Hepatocyte (in vitro differentiated cells): Measurements from ENCODE around the gene COL5A1. TPM values are rescaled to one million over a fixed set of nuclear protein-coding genes. Genes with fewer than 3 reads are reported as not detected.

ENCODE experiments used
- DNase-seq: peaks from one replicate; pipeline ENCODE4 v3.0.0-alpha.2; 2016; ENCODE audit warnings: low spot score
- H2AFZ ChIP-seq: fragments of 200-600 bp; sonication (generic); 2 replicates; pipeline ENCODE4 v1.6.0; 2016; ENCODE audit warnings: antibody characterized with exemption, mild to moderate bottlenecking
- H3K27ac ChIP-seq: fragments of 200-600 bp; sonication (generic); 2 replicates; pipeline ENCODE4 v1.5.1; 2016; ENCODE audit warnings: mild to moderate bottlenecking
- H3K27me3 ChIP-seq: fragments of 200-600 bp; sonication (generic); 2 replicates; pipeline ENCODE4 v1.6.1; 2016
- H3K36me3 ChIP-seq: fragments of 200-600 bp; sonication (generic); replicated peaks from 2 replicates; pipeline ENCODE4 v1.5.1; 2016; ENCODE audit warnings: low read depth; ENCODE audit not compliant: insufficient read depth
- H3K4me1 ChIP-seq: fragments of 200-600 bp; sonication (generic); 2 replicates; pipeline ENCODE4 v1.5.1; 2016; ENCODE audit warnings: mild to moderate bottlenecking, moderate library complexity; ENCODE audit not compliant: insufficient read depth
- H3K4me2 ChIP-seq: fragments of 200-600 bp; sonication (generic); 2 replicates; pipeline ENCODE4 v1.6.0; 2016
- H3K4me3 ChIP-seq: fragments of 200-600 bp; sonication (generic); 2 replicates; pipeline ENCODE4 v1.5.1; 2016; ENCODE audit warnings: mild to moderate bottlenecking
- H3K79me2 ChIP-seq: fragments of 200-600 bp; sonication (generic); 2 replicates; pipeline ENCODE4 v1.6.0; 2017; ENCODE audit warnings: mild to moderate bottlenecking
- H3K9me2 ChIP-seq: fragments of 200-600 bp; sonication (generic); replicated peaks from 2 replicates; pipeline ENCODE4 v1.6.0; 2017; ENCODE audit warnings: mild to moderate bottlenecking; ENCODE audit not compliant: insufficient read depth
- H3K9me3 ChIP-seq: fragments of 200-600 bp; sonication (generic); 2 replicates; pipeline ENCODE4 v1.5.1; 2016; ENCODE audit warnings: low read depth, mild to moderate bottlenecking
- H4K20me1 ChIP-seq: fragments of 200-600 bp; sonication (generic); 2 replicates; pipeline ENCODE4 v1.6.0; 2016; ENCODE audit warnings: mild to moderate bottlenecking; ENCODE audit not compliant: insufficient read depth, poor library complexity, severe bottlenecking
- CTCF ChIP-seq: fragments of 200-600 bp; sonication (generic); IDR thresholded peaks from 2 replicates; pipeline ENCODE4 v1.5.1; 2016; ENCODE audit warnings: antibody characterized with exemption, mild to moderate bottlenecking; ENCODE audit not compliant: poor library complexity
- EZH2 ChIP-seq: fragments of 200-600 bp; sonication (generic); IDR thresholded peaks from 2 replicates; pipeline ENCODE4 v1.6.1; 2016; ENCODE audit warnings: antibody characterized with exemption, mild to moderate bottlenecking, borderline replicate concordance
- EZH2phosphoT487 ChIP-seq: fragments of 200-600 bp; sonication (generic); IDR thresholded peaks from one replicate; pipeline ENCODE4 v1.6.1; 2018; ENCODE audit warnings: antibody characterized with exemption, mild to moderate bottlenecking, low read depth, moderate library complexity; ENCODE audit not compliant: unreplicated experiment, severe bottlenecking
- WGBS: methylation state at CpG from one replicate; pipeline ENCODE4 v1.1.6; 2016; ENCODE audit warnings: low lambda C conversion rate; ENCODE audit errors: missing lambda C conversion rate; 5-methylcytosine and 5-hydroxymethylcytosine counted together
- polyA plus RNA-seq: library from polyadenylated mRNA; unstranded; fragments of >200 nt; fragmentation: Nextera tagmentation; extraction: Ambion mirVana; gene quantifications from 2 replicates; pipeline ENCODE4 v1.2.1, GENCODE V29; 2016
- total RNA-seq: library from RNA; depleted of rRNA; stranded (reverse); fragments of >200 nt; gene quantifications from 2 replicates; pipeline ENCODE4 v1.2.3, GENCODE V29; 2014

COL5A1 gene
- total and polyA plus RNA-seq, 2 experiments from 2014 or later: 342 to 347 TPM

- Histone ChIP-seq H3K27me3 (no peaks in the 10 kb centered on the region), H3K79me2 (peaks cover 9% of the 10 kb centered on the region), H3K36me3 (no peaks in the 10 kb centered on the region), H3K4me1 (peaks cover 14% of the 10 kb centered on the region), H3K9me2 (no peaks in the 10 kb centered on the region), H3K4me2 (no peak overlapping the region), H2AFZ (no peak overlapping the region), H3K27ac (no peak overlapping the region), H3K9me3 (no peaks in the 10 kb centered on the region), H4K20me1 (peaks cover 46% of the 10 kb centered on the region), H3K4me3 (no peak overlapping the region)
- no peak for DNase-seq
- WGBS: 97% methylated on average over 28 of the region's 28 CpGs
- TF ChIP-seq EZH2phosphoT487 (no peak), EZH2 (no peak), CTCF (no peak)
These were observed 87.3 kb downstream of the COL5A1 start for GRCh38 chr9:134728801-134729495.

DNA sequence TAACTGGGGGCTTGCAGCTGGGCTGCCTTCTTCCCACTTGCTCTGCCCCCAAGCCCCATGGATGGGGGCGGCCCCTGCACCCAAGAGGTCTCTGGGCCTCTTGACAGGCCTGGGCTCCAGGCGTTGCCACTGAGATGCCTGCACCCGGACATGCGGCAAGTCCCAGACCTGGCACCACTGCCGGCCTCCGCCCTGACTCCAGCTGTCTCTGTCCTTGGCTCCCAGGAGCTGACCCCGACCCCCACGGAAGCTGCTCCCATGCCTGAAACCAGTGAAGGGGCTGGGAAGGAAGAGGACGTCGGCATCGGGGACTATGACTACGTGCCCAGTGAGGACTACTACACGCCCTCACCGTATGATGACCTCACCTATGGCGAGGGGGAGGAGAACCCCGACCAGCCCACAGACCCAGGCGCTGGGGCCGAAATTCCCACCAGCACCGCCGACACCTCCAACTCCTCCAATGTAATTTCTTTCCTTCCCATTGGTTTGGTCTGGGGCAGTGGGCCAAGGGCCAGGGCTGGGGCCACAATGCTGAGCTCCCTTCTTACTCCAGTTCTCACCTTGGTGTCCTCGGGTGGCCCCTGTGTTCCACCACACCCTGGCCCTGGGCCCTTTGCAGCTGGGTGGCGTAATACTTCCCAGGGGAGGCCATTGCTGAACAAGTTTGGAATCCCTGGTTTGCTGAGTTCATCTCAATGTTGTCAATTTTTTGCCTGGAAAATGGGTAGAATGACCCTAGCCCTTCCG lies 88.6 kb downstream of the COL5A1 start:
- 94% methylated on average over 23 of the region's 23 CpGs for whole genome bisulfite sequencing
- Histone ChIP-seq H4K20me1 (peaks cover 37% of the 10 kb centered on the region), H3K36me3 (no peaks in the 10 kb centered on the region), H3K79me2 (peaks cover 5% of the 10 kb centered on the region), H3K9me3 (no peaks in the 10 kb centered on the region), H2AFZ (no peak overlapping the region), H3K9me2 (no peaks in the 10 kb centered on the region), H3K4me3 (no peak overlapping the region), H3K4me1 (peaks cover 27% of the 10 kb centered on the region), H3K27me3 (no peaks in the 10 kb centered on the region), H3K27ac (no peak overlapping the region), H3K4me2 (no peak overlapping the region)
- no peak for DNase-seq
- TF ChIP-seq EZH2phosphoT487: no peak
- TF ChIP-seq EZH2: no peak
- no peak for TF ChIP-seq CTCF

DNA sequence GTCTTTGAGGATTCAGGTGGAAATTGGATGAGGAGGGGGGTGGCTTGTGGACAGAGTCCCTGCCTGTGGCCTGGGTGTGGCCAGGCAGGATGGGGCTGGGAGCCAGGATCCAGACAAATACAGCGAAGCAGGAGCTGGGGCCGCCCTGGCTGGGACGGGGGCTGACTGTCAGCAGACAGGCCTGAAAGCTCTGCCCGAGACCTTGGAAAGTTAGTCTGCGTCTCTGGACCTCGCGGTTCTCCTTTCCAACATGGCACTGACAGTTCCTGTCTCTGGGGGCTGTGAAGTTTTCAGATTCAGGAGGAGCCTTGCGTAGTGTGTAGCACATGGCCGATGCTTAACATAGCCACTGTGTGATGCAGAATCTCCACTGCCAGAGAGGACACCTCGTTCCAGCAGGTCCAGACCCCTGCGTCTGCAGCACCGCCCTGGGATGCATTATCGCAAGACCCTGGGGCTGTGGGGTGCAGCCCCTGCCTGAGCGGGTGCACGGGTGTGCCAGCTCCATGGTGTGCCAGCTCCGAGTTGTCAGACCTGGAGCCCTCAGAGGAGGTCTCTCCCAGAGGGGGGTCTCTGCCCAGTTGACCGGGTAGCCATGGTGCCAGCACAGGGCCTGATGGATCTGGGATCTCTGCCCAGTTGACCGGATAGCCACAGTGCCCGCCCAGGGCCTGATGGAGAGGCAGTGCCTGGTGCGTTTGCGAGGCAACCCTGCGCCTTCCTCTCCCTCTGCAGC lies 89.3 kb downstream of the COL5A1 start:
- WGBS: 94% methylated on average over 22 of the region's 22 CpGs
- no peaks in the 10 kb centered on the region for H3K79me2 ChIP-seq
- no peak overlapping the region for H3K4me2 ChIP-seq
- H3K4me3 ChIP-seq: no peak overlapping the region
- H3K9me2 ChIP-seq: no peaks in the 10 kb centered on the region
- H3K27ac ChIP-seq: no peak overlapping the region
- H4K20me1 ChIP-seq: peaks cover 30% of the 10 kb centered on the region
- no peaks in the 10 kb centered on the region for H3K27me3 ChIP-seq
- no peak for DNase-seq
- peaks cover 31% of the 10 kb centered on the region for H3K4me1 ChIP-seq
- no peak overlapping the region for H2AFZ ChIP-seq
- no peaks in the 10 kb centered on the region for H3K9me3 ChIP-seq
- no peak for TF ChIP-seq EZH2phosphoT487
- no peak for TF ChIP-seq EZH2
- no peak for TF ChIP-seq CTCF
- H3K36me3 ChIP-seq: no peaks in the 10 kb centered on the region
